Skin epidermis (tissue), 12 donors: Measurements from ENCODE around the gene CTH.

Source experiments
- H3K27ac ChIP-seq, 21 experiments: fragments of 200-600 bp; sonication (generic) in 11 of 21; one replicate each; pipeline ENCODE4 v1.5.0; 2020; ENCODE audit warnings: mild to moderate bottlenecking in 3 of 21, inconsistent platforms in 2 of 21, moderate library complexity in 2 of 21
- H3K4me3 ChIP-seq, 7 experiments: fragments of 200-600 bp; sonication (generic) in 2 of 7; one replicate each; pipeline ENCODE4 v1.5.0; 2020; ENCODE audit warnings: inconsistent platforms in 2 of 7, mild to moderate bottlenecking in 2 of 7, moderate library complexity in 1 of 7

The CTH gene

DNA sequence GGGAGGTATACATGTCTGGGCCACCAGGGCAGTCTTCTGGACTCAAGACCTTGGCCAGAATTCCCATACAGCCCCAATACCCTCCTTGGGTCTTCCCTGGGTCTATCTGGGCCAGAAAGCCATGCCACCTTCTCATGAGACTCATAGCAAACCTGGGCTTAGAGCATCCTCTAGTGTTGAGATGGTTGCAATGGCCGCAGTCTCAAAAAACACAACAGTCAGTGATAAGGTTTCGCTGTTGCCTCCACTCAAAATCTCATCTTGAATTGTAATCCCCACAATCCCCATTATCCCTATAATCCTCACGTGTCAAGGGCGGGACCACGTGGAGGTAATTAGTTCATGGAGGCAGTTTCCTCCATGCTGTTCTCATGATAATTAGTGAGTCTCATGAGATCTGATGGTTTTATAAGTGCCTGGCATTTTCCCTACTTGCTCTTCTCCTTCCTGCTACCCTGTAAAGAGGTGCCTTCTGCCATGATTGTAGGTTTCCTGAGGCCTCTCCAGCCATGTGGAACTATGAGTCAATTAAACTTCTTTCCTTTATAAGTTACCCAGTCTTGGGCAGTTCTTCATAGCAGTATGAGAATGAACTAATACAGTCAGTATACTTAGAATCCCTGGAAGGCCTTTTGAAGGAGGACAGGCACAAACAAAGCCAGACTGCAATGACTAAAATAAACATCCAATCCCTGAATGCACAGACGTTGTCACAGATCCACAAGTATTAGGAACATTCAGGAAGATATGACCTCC, 77.0 kb downstream of the CTH start:
- H3K27ac ChIP-seq: peak overlapping the region in 1 of 21 experiments; percentile 4
- no peak overlapping the region for H3K4me3 ChIP-seq
